ENCODE results near the gene MPP3. TPM values are rescaled to one million over a fixed set of nuclear protein-coding genes. Genes with fewer than 3 reads are reported as not detected.

Gene MPP3
- total and polyA plus RNA-seq, 2 of the 4 experiments (the other 2 are of a cell fraction), result 5.7 to 11.9 TPM

DNA sequence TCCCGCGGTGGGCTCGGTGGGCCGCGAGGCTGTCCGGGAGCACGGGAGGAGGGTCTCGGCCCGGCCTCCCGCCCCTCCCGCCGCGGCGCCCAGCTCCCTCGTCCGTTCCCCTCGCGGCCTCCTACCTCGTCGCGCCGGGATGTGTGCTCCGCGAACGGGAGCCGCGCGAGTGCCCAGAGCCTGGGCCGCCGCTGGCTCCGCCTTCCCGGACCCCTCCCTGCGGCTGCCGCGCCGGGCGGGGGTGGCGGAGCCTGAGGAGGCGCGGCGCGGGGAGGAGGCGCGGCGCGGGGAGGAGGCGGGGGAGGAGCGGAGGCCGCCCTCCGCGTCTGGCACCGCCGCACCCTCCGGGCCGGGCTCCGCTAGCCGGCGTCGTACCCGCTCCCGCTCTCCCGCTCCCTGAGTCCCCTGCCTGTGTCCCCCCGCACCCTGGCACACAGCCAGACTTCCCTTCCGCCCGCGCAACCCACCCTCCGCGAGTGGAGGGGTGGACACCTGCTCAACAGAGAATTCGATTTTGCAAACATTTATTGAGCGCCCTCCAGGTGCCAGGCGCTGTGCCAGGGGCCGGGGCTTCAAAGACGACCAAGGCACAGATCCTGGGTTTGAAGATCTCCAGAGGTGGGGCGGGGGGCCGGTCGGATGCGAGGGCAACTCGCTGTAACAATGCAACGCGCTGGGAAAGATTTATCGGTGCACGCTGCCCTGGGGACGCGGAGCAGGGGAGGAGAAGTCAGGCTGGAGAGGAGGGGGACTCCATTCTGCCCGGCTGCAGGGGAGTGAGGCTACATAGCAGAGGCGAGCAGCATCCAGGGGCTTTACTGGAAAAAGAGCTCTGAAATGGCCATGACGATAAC is at the start of gene MPP3 (continued):
- TF ChIP-seq, protein P1, sequence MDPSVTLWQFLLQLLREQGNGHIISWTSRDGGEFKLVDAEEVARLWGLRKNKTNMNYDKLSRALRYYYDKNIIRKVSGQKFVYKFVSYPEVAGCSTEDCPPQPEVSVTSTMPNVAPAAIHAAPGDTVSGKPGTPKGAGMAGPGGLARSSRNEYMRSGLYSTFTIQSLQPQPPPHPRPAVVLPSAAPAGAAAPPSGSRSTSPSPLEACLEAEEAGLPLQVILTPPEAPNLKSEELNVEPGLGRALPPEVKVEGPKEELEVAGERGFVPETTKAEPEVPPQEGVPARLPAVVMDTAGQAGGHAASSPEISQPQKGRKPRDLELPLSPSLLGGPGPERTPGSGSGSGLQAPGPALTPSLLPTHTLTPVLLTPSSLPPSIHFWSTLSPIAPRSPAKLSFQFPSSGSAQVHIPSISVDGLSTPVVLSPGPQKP (IDR thresholded peaks at IDR 0.05; ENCODE audit: borderline replicate concordance, low read depth, low read length), result no peak
- TF ChIP-seq MXI1 (IDR thresholded peaks at IDR 0.05; ENCODE audit: borderline replicate concordance, low read depth, low read length), result no peak
